ENCODE measurements around the gene ZNF346. TPM values are rescaled to one million over a fixed set of nuclear protein-coding genes. Genes with fewer than 3 reads are reported as not detected.
"Not testable (repeated sequence)": the region's sequence is repeated elsewhere in the genome, so short reads cannot be mapped to it uniquely, and the experiment has no call there.

The ZNF346 gene
- total RNA-seq, 8 experiments from 2014 or later: 14.1 to 36.8 (median 21.1) TPM

DNA sequence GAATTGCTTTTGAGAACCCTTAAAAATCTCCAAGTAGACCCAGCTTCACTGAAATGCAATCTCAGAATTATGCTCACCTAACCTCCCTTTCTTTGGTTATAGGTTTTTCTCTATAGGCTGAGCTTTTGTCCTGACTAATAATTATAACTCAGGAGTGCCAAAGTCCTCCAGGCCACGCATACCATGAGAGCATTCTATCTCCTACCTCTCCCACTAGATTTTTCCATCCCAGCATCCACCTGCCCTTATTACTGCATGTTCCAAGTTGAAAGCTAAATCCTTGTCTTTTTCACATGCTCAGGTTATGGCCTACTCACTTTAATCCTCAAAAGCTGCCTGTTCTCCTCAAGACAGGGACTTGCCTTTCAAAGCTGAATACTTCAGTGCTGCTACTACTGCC, 22.1 kb downstream of the ZNF346 start:
- WGBS, 10 experiments: 83 to 100% (median 93%) methylated on average over 1 of the region's 1 CpG; no CpG with 5 or more reads in 6 of the 10 experiments

DNA sequence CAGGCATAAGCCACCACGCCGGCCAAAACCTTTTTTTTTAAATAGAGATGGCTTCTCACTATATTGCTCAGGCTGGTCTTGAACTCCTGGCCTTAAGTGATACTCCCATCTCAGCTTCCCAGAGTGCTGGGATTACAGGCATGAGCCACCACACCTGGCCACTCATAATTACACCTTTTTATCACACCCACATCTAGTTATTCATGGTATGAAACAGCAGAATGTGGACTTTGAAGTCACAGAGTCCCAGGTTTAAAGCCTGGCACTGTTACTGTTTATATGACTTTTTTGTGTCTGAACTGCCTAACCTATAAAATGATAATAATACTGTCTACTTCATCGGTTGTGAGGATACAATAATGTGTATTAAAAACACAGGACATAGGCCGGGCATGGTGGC, 23.1 kb downstream of the ZNF346 start:
- 79 to 100% (median 94%) methylated on average over 1 to 4 of the region's 4 CpGs; no CpG with 5 or more reads in 2 of the 10 experiments for WGBS, 10 experiments
- Histone ChIP-seq H3K27ac (no peak overlapping the region), H3K4me1 (replicated peaks in 1 of 2) (no peaks in the 10 kb centered on the region), H3K4me3 (no peak overlapping the region)
- no peak for ATAC-seq (replicated peaks in 6 of 8)
- in situ Hi-C loops (cut with MboI; ENCODE audit: low pct_unique_long_range_greater_than_20kb in 2 of 9, low sequenced_read_pairs in 9 of 9, unreplicated experiment in 9 of 9): no loop called here

More for the DNA sequence above, 22.1 kb downstream of the ZNF346 start:
- H3K4me1 ChIP-seq (replicated peaks in 1 of 2): no peaks in the 10 kb centered on the region
- in situ Hi-C loops (cut with MboI; ENCODE audit: low pct_unique_long_range_greater_than_20kb in 2 of 9, low sequenced_read_pairs in 9 of 9, unreplicated experiment in 9 of 9): no loop called here
- no peak for ATAC-seq (replicated peaks in 6 of 8)
- H3K27ac ChIP-seq: no peak overlapping the region
- H3K4me3 ChIP-seq: no peak overlapping the region

DNA sequence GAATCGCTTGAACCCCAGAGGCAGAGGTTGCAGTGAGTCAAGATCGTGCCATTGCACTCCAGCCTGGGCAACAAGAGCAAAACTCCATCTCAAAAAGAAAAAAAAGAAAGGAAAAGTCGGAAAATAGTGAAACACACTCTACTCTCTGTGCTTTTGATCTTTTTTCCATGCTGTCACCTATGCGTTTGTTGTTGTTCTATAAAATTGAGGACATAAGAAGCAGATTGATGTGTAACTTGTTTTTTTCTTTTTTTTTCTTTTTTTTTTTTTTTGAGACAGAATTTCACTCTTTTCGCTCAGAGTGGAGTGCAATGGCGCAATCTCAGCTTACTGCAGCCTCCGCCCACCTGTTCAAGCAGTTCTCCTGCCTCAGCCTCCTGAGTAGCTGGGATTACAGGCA, 26.0 kb downstream of the ZNF346 start:
- in situ Hi-C loops (cut with MboI; ENCODE audit: low pct_unique_long_range_greater_than_20kb in 2 of 9, low sequenced_read_pairs in 9 of 9, unreplicated experiment in 9 of 9): not testable (repeated sequence)

DNA sequence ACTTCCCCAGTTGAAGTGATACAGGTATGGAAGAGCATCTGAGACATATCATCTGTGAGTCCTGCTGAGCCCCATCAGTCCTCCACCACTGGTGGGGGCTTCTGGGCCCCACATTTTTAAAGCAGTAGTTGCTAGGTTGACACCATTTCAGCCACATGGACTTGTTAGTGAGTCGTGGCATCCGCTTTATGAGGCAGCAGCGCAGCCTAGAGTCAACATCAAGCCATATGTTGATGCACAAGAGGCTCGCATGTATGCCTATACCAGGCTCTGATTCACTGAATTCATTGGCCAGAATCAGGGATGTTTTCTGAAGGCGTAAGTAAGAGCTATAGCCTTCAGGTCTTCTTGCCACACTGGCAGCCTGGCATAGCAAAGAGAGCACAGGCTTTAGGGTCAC, 26.8 kb downstream of the ZNF346 start:
- in situ Hi-C loops (cut with MboI; ENCODE audit: low pct_unique_long_range_greater_than_20kb in 2 of 9, low sequenced_read_pairs in 9 of 9, unreplicated experiment in 9 of 9): no loop called here
- Histone ChIP-seq H3K4me3 (no peak overlapping the region), H3K27ac (no peak overlapping the region), H3K4me1 (replicated peaks in 1 of 2) (no peaks in the 10 kb centered on the region)
- no peak for ATAC-seq (replicated peaks in 6 of 8)
- WGBS, 10 experiments: 84 to 100% (median 98%) methylated on average over 1 to 4 of the region's 5 CpGs; no CpG with 5 or more reads in 6 of the 10 experiments

More for the DNA sequence above, 26.0 kb downstream of the ZNF346 start:
- H3K4me1 ChIP-seq (replicated peaks in 1 of 2); H3K27ac ChIP-seq; ATAC-seq (replicated peaks in 6 of 8); H3K4me3 ChIP-seq: not testable (repeated sequence)
- WGBS, 10 experiments: 68 to 100% (median 95%) methylated on average over 2 to 7 of the region's 7 CpGs

DNA sequence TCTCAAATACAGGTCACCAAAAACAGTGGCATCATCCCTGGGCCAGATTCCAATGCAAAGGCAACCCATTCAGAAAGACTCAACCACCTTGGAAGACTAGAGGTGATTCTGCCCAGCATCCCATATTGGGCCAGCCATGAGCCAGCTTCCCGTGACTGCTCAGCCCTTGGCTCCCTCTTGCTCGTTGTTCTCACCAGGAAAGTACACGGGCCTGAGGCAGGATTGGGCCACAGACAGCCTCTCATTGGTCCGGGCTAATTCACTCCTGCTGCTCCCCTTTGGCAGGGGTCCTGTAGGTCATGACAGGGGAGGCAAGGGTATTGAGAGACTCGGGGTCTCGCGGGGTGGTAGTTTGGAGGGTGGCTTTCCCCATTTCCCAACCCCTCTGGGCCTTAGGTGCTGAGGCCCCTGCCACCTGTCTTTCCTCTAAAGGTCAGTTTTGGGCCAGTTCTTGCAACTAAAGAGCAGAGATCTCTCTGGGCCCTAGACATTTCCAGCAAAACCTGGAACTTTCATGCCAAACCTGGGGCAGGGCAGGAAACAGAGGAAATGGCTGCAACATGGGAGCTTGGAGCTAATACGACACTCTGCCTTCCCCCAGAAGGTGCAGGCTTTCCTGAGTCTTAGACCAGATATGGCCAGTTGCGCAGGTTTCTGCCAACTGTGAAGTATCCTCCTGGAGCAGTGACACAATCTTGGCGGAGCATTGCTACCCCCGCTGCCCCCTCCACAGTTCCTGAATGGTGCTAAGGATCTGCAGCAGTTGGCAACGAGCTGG, 42.2 kb downstream of the ZNF346 start:
- H3K4me3 ChIP-seq: no peak overlapping the region
- no peak for ATAC-seq (replicated peaks in 6 of 8)
- in situ Hi-C loops (cut with MboI; ENCODE audit: low pct_unique_long_range_greater_than_20kb in 2 of 9, low sequenced_read_pairs in 9 of 9, unreplicated experiment in 9 of 9): no loop called here
- no peak overlapping the region for H3K27ac ChIP-seq
- H3K4me1 ChIP-seq (replicated peaks in 1 of 2): no peaks in the 10 kb centered on the region
- 60 to 100% (median 93%) methylated on average over 1 to 5 of the region's 12 CpGs; no CpG with 5 or more reads in 2 of the 10 experiments for whole genome bisulfite sequencing, 10 experiments

- Histone ChIP-seq H3K4me1 (replicated peaks in 1 of 2) (no peaks in the 10 kb centered on the region), H3K27ac (no peak overlapping the region), H3K4me3 (no peak overlapping the region)
- no peak for ATAC-seq (replicated peaks in 6 of 8)
- WGBS, 10 experiments: 52 to 100% (median 80%) methylated on average over 1 to 3 of the region's 6 CpGs; no CpG with 5 or more reads in 5 of the 10 experiments
- in situ Hi-C loops (cut with MboI; ENCODE audit: low pct_unique_long_range_greater_than_20kb in 2 of 9, low sequenced_read_pairs in 9 of 9, unreplicated experiment in 9 of 9): no loop called here
Measured at GRCh38 chr5:177065491-177065890, 43.0 kb downstream of the ZNF346 start.

GRCh38 chr5:177066224-177066623, 43.7 kb downstream of the ZNF346 start:
- peak in 2 of 8 experiments; percentile 87 to 90 for ATAC-seq (replicated peaks in 6 of 8)
- 93 to 100% (median 100%) methylated on average over 1 to 2 of the region's 2 CpGs; no CpG with 5 or more reads in 6 of the 10 experiments for WGBS, 10 experiments
- H3K27ac ChIP-seq: no peak overlapping the region
- H3K4me1 ChIP-seq (replicated peaks in 1 of 2): no peaks in the 10 kb centered on the region
- H3K4me3 ChIP-seq: no peak overlapping the region
- in situ Hi-C loops (cut with MboI; ENCODE audit: low pct_unique_long_range_greater_than_20kb in 2 of 9, low sequenced_read_pairs in 9 of 9, unreplicated experiment in 9 of 9): no loop called here

- no peak overlapping the region for H3K4me3 ChIP-seq
- WGBS, 10 experiments: 73 to 100% (median 91%) methylated on average over 1 to 5 of the region's 5 CpGs; no CpG with 5 or more reads in 6 of the 10 experiments
- peaks cover 0 to 3% of the 10 kb centered on the region in 2 donors for H3K4me1 ChIP-seq (replicated peaks in 1 of 2)
- no peak for ATAC-seq (replicated peaks in 6 of 8)
- H3K27ac ChIP-seq: no peak overlapping the region
- in situ Hi-C loops (cut with MboI; ENCODE audit: low pct_unique_long_range_greater_than_20kb in 2 of 9, low sequenced_read_pairs in 9 of 9, unreplicated experiment in 9 of 9): no loop called here
Measured at GRCh38 chr5:177067503-177067902, 45.0 kb downstream of the ZNF346 start.

DNA sequence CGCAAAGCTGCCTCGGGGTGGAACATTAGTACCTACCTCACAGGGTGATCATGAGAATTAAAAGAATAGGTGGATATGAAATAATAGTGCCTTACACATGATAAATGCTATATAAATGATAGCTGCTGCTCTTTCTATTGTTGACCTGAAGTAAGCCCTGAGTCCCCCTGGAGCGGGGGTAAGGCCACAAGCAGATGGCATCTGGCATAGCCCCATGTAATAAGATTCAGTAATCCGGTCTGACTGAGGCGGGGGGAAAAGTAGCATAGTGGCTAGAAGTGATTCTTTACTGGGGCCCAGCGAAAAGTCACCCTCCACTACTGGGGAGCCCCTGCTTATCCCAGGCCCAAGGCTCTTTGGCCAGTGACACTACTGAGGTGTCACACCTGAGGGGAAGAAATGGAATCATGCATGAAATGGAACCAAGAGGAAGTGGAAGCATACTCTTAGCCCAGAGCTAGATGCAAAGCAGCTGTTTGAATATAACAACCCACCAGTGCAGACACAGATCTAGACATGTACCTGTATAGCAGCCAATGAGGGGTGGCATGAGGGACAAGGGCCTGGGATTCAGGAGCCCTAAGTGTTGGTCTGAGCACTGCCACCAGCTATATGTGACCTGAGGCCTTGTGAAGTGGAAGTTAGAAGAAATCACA, 48.2 kb downstream of the ZNF346 start:
- H3K27ac ChIP-seq: no peak overlapping the region
- in situ Hi-C loops (cut with MboI; ENCODE audit: low pct_unique_long_range_greater_than_20kb in 2 of 9, low sequenced_read_pairs in 9 of 9, unreplicated experiment in 9 of 9): loop anchor here in 1 of 9 experiments (5.0 kb wide), 1 partner anchor 42 kb away; no protein-coding TSS in a partner anchor
- no peak for ATAC-seq (replicated peaks in 6 of 8)
- peaks cover 0 to 3% of the 10 kb centered on the region in 2 donors for H3K4me1 ChIP-seq (replicated peaks in 1 of 2)
- H3K4me3 ChIP-seq: no peak overlapping the region
- 67 to 100% (median 100%) methylated on average over 1 to 3 of the region's 6 CpGs; no CpG with 5 or more reads in 2 of the 10 experiments for WGBS, 10 experiments

DNA sequence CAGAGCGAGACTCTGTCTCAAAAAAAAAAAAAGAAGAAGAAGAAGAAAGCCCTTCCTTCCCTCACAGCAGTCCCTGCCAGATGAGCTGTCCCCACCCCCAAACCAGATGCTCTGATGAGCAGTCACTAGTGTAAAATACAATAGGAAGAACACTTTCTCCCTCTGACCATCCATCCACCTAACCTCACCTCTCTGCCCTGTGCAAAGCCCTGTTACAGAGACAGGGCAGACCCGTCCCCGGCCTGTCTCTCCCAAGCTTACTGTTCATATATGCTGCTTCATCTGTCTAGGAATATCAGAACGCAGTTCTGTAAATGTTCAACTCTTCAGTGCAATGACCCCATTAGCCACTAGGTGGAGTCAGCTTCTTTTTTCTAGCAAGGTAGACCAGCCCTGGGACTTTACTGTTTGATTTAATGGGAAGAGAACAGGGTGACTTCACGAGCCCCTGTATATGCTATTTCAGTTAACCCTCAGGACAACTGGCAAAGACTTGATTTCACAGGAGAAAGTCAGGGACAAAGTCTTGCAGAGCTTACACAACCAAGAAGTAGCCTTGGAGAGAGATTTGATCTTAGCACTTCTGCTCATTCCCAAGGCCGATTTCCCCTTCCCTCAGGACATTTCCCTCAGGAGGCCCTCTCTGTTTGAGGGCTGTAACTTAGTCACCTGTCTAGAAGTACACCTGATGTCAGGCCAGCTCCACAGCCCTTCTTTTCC, 49.3 kb downstream of the ZNF346 start:
- H3K27ac ChIP-seq: no peak overlapping the region
- H3K4me3 ChIP-seq: no peak overlapping the region
- in situ Hi-C loops (cut with MboI; ENCODE audit: low pct_unique_long_range_greater_than_20kb in 2 of 9, low sequenced_read_pairs in 9 of 9, unreplicated experiment in 9 of 9): loop anchor here in 1 of 9 experiments (5.0 kb wide), 1 partner anchor 40 kb away; no protein-coding TSS in a partner anchor
- peak; percentile 84 to 98 (median 92) for ATAC-seq (replicated peaks in 6 of 8)
- peaks cover 0 to 3% of the 10 kb centered on the region in 2 donors for H3K4me1 ChIP-seq (replicated peaks in 1 of 2)
- 20 to 100% (median 44%) methylated on average over 1 to 5 of the region's 6 CpGs; no CpG with 5 or more reads in 3 of the 10 experiments for WGBS, 10 experiments

GRCh38 chr5:177077335-177077734, 54.8 kb downstream of the ZNF346 start:
- H3K4me1 ChIP-seq (replicated peaks in 1 of 2): no peaks in the 10 kb centered on the region
- in situ Hi-C loops (cut with MboI; ENCODE audit: low pct_unique_long_range_greater_than_20kb in 2 of 9, low sequenced_read_pairs in 9 of 9, unreplicated experiment in 9 of 9): no loop called here
- H3K27ac ChIP-seq: no peak overlapping the region
- no peak overlapping the region for H3K4me3 ChIP-seq
- peak in 3 of 8 experiments; percentile 33 to 57 (median 37) for ATAC-seq (replicated peaks in 6 of 8)
- WGBS, 10 experiments: 86 to 100% (median 91%) methylated on average over 1 to 2 of the region's 2 CpGs

GRCh38 chr5:177079606-177080005, 57.1 kb downstream of the ZNF346 start:
- H3K4me1 ChIP-seq (replicated peaks in 1 of 2): no peaks in the 10 kb centered on the region
- H3K27ac ChIP-seq: no peak overlapping the region
- in situ Hi-C loops (cut with MboI; ENCODE audit: low pct_unique_long_range_greater_than_20kb in 2 of 9, low sequenced_read_pairs in 9 of 9, unreplicated experiment in 9 of 9): no loop called here
- H3K4me3 ChIP-seq: no peak overlapping the region
- no peak for ATAC-seq (replicated peaks in 6 of 8)
- 83% methylated on average over 2 to 8 of the region's 9 CpGs; no CpG with 5 or more reads in 8 of the 10 experiments for WGBS, 10 experiments

GRCh38 chr5:177080265-177080664, 57.8 kb downstream of the ZNF346 start:
- in situ Hi-C loops (cut with MboI; ENCODE audit: low pct_unique_long_range_greater_than_20kb in 2 of 9, low sequenced_read_pairs in 9 of 9, unreplicated experiment in 9 of 9): no loop called here
- WGBS, 10 experiments: 20 to 100% (median 80%) methylated on average over 1 to 5 of the region's 5 CpGs; no CpG with 5 or more reads in 3 of the 10 experiments
- H3K27ac ChIP-seq: no peak overlapping the region
- H3K4me3 ChIP-seq: no peak overlapping the region
- ATAC-seq (replicated peaks in 6 of 8): peak in 1 of 8 experiments; percentile 15
- no peaks in the 10 kb centered on the region for H3K4me1 ChIP-seq (replicated peaks in 1 of 2)

All from motor neuron (in vitro differentiated cells).